A673 (cell line): ENCODE results near the gene FAM8A1.

ENCODE experiments used
- EZH2 ChIP-seq: fragments of 200-600 bp; sonication (generic); IDR thresholded peaks from 2 replicates; pipeline ENCODE4 v1.6.1; 2017; ENCODE audit warnings: borderline replicate concordance, low read depth, mild to moderate bottlenecking, mixed read lengths, antibody characterized with exemption, low read length; ENCODE audit not compliant: poor library complexity, severe bottlenecking
- TF ChIP-seq, protein P1 (sequence below): fragments of 300-800, 200-600 bp; sonication (generic); conservative IDR thresholded peaks from 2 replicates; pipeline ENCODE4 v1.5.1; 2017; ENCODE audit warnings: low read depth, mild to moderate bottlenecking, antibody characterized with exemption, low read length, moderate library complexity, mixed read lengths

GRCh38 chr6:17648745-17649144 lies 48.6 kb downstream of the FAM8A1 start:
- TF ChIP-seq EZH2: no peak
- TF ChIP-seq, protein P1, sequence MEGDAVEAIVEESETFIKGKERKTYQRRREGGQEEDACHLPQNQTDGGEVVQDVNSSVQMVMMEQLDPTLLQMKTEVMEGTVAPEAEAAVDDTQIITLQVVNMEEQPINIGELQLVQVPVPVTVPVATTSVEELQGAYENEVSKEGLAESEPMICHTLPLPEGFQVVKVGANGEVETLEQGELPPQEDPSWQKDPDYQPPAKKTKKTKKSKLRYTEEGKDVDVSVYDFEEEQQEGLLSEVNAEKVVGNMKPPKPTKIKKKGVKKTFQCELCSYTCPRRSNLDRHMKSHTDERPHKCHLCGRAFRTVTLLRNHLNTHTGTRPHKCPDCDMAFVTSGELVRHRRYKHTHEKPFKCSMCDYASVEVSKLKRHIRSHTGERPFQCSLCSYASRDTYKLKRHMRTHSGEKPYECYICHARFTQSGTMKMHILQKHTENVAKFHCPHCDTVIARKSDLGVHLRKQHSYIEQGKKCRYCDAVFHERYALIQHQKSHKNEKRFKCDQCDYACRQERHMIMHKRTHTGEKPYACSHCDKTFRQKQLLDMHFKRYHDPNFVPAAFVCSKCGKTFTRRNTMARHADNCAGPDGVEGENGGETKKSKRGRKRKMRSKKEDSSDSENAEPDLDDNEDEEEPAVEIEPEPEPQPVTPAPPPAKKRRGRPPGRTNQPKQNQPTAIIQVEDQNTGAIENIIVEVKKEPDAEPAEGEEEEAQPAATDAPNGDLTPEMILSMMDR: no peak
